Fibroblast of lung (primary cell): ENCODE results near the gene NODAL.

ENCODE experiments used
- CTCF ChIP-seq, 2 donors: IDR thresholded peaks in 1 of 2; conservative IDR thresholded peaks in 1 of 2; 1 replicate in 1 of 2; 2 replicates in 1 of 2; pipeline ENCODE4 v1.5.1; 2011 to 2012; ENCODE audit warnings: low read length in 2 of 2, control low read depth in 1 of 2, inconsistent platforms in 1 of 2, low read depth in 1 of 2, mild to moderate bottlenecking in 1 of 2
- EZH2 ChIP-seq: IDR thresholded peaks from 2 replicates; pipeline ENCODE4 v1.5.1; 2012; ENCODE audit warnings: low read length, control low read depth, mild to moderate bottlenecking; ENCODE audit errors: missing control alignments

- no peak for TF ChIP-seq CTCF (conservative IDR thresholded peaks at IDR 0.05 in 1 of 2, IDR thresholded peaks at IDR 0.05 in 1 of 2; ENCODE audit: low read depth in 1 of 2, low read length in 2 of 2)
- TF ChIP-seq EZH2 = no peak
Observed at GRCh38 chr10:70418229-70418628, 23.3 kb downstream of the NODAL start.
